GM18861 (cell line): ENCODE measurements around the gene FBXO9.

Experiments used
- ATAC-seq: cut with Tn5 transposase; IDR thresholded peaks from one replicate; pipeline ENCODE4 v1.9.1; 2021; ENCODE audit not compliant: unreplicated experiment

The FBXO9 gene

GRCh38 chr6:53086302-53086701 is 21.1 kb downstream of the FBXO9 start:
- no peak for ATAC-seq

GRCh38 chr6:53089948-53090347 is 24.7 kb downstream of the FBXO9 start:
- no peak for ATAC-seq

GRCh38 chr6:53090576-53090975 is 25.4 kb downstream of the FBXO9 start:
- ATAC-seq = no peak

- ATAC-seq = no peak
Observed at GRCh38 chr6:53095270-53095669, 30.1 kb downstream of the FBXO9 start.

GRCh38 chr6:53095716-53096115 is 30.5 kb downstream of the FBXO9 start:
- no peak for ATAC-seq

- no peak for ATAC-seq
Observed at GRCh38 chr6:53100561-53100960, 35.4 kb downstream of the FBXO9 start.

GRCh38 chr6:53101006-53101405 is 35.8 kb downstream of the FBXO9 start:
- ATAC-seq = no peak

- ATAC-seq = no peak
Observed at GRCh38 chr6:53103993-53104675, 38.9 kb downstream of the FBXO9 start.

- ATAC-seq = no peak
Observed at GRCh38 chr6:53104916-53105315, 39.7 kb downstream of the FBXO9 start.

GRCh38 chr6:53107091-53107490 is 41.9 kb downstream of the FBXO9 start:
- ATAC-seq = no peak

- peak; percentile 69 for ATAC-seq
Observed at GRCh38 chr6:53109612-53110011, 44.4 kb downstream of the FBXO9 start.

- ATAC-seq = no peak
Observed at GRCh38 chr6:53111865-53112264, 46.7 kb downstream of the FBXO9 start.

GRCh38 chr6:53112404-53112803 is 47.2 kb downstream of the FBXO9 start:
- ATAC-seq = no peak

- no peak for ATAC-seq
Observed at GRCh38 chr6:53112871-53113270, 47.7 kb downstream of the FBXO9 start.

- no peak for ATAC-seq
Observed at GRCh38 chr6:53113742-53114141, 48.5 kb downstream of the FBXO9 start.

- ATAC-seq = no peak
Observed at GRCh38 chr6:53115113-53115512, 49.9 kb downstream of the FBXO9 start.

- no peak for ATAC-seq
Observed at GRCh38 chr6:53115741-53116140, 50.5 kb downstream of the FBXO9 start.

GRCh38 chr6:53119349-53119748 is 54.1 kb downstream of the FBXO9 start:
- no peak for ATAC-seq

- no peak for ATAC-seq
Observed at GRCh38 chr6:53119772-53120409, 54.7 kb downstream of the FBXO9 start.

- no peak for ATAC-seq
Observed at GRCh38 chr6:53124131-53124800, 59.1 kb downstream of the FBXO9 start.

GRCh38 chr6:53125276-53125675 is 60.1 kb downstream of the FBXO9 start:
- ATAC-seq = no peak

- no peak for ATAC-seq
Observed at GRCh38 chr6:53128842-53129241, 63.6 kb downstream of the FBXO9 start.
